Activated naive CD8-positive, alpha-beta T cell treated with anti-CD3 and anti-CD28 coated beads, Interleukin-2, amount 50 U/mL, for 16 hours (primary cell): Measurements from ENCODE around the gene SMARCD2.
"Not testable (repeated sequence)": the region's sequence is repeated elsewhere in the genome, so short reads cannot be mapped to it uniquely, and the experiment has no call there.

Source experiments
- DNase-seq: peaks from one replicate; pipeline ENCODE4 v3.0.0-alpha.2; 2020; ENCODE audit warnings: low read depth, low spot score

SMARCD2 gene

DNA sequence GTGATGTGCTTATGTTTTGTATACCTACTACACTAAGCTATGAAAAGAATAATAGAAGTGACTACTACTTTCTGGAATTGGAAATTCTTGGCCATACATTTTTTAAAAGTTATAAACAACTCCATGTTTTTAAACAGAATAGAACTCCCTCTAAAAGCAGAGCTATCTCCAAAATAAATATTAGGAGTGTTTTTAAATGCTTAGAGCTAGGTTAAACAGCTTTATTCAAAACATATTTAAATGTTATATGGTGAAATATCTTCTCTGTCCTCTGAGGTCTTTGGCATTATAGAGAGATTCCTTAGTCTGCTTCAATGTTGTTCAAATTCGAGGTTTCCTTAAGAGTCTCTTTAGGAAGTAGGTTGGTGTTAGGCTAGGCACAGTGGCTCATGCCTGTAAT, 38.2 kb downstream of the SMARCD2 start:
- DNase-seq, result no peak

DNA sequence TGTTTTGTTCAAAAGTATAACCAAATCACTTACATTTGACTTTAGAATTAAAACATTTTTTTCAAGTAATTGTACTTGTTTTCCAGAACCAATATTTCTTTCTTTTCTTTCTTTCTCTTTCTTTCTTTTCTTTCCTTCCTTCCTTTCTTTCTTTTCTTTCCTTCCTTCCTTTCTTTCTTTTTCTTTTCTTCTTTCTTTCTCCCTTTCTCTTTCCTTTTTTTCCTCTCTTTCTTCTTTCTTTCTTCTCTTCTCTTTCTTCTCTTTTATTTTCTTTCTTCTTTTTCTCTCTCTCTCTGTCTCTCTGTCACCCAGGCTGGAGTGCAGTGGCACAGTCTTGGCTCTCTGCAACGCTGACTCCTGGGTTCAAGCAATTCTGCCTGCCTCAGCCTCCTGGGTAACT, 41.7 kb downstream of the SMARCD2 start:
- no peak for DNase-seq

DNA sequence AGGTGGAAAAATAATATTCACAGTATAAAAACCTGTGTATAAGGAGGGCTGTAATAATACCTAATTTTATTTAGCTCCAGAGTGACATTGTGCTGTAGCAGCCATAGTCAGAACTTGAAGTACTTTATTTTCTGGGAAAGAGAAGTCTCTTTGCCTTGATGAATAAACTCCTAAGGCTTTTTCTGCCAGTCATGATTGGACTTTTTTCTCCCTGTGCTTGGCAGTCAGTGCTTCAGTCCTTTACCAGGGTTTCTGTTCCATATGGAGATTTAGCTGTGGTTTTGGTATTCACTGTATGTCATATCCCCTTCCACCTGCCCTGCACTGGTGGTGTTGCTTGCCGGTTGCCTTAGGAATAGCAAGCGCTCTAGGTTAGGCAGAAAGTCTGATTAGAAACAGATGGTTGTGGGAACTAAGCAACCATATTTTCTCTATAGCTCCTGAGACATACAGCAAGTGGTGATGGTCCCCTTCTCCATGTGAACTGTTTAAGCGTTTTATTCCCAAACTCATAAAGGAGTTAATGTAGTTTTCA, 43.8 kb downstream of the SMARCD2 start:
- no peak for DNase-seq

DNA sequence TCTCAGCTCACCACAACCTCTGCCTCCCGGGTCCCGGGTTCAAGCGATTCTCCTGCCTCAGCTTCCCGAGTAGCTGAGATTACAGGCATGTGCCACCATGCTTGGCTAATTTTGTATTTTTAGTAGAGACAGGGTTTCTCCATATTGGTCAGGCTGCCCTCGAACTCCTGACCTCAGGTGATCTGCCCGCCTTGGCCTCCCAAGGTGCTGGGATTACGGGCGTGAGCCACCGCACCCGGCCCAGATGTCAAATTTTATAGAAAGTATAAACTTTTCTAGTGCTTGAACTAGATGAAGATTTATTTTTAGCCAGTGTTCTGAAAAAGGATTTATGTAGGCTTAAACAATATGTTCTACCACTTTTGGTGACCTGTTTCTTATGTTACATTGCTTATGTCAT, 46.1 kb downstream of the SMARCD2 start:
- not testable (repeated sequence) for DNase-seq

DNA sequence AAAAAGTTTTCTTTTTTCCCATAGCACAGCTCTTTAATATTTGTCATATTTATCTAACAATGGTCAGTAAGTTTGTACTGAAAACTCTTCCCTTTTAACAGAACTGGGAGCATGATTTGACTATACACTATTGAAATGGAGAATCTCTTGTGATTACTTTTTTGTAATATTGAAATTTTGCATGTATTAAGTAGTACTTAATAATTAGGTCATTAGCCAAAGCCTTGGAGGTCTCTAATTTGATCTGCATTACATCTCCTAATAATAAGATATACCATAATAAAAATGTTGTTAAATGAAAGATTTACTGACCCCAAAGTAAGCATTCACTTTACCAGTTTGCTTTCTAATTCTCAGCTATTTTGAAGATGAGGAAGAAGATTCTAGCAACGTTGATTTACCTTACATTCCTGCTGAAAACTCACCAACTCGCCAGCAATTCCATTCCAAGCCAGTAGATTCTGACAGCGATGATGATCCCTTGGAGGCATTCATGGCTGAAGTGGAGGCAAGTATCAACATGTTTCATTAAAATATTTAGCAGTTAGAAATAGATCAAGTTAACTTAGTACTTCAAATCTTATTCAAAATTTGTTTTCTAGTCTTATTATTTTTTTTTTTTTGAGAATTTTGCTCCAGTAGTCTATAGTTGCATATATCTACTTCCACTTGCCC, 50.3 kb downstream of the SMARCD2 start:
- DNase-seq, result no peak

DNA sequence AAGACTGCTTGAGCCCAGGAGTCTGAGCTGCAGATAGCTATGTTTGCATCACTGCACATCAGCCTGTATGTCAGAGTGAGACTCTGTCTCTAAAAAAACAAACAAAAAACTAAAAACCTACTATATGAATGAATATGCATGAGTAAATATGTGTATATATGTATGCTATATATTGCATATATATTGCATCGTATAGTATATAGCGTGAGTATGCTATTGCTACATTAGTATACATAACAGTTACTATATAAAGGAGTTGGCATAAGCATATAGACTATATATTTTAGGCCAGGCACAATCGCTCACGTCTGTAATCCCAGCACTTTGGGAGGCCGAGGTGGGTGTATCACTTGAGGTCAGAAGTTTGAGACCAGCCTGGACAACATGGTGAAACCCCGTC, 52.4 kb downstream of the SMARCD2 start:
- DNase-seq, result no peak

DNA sequence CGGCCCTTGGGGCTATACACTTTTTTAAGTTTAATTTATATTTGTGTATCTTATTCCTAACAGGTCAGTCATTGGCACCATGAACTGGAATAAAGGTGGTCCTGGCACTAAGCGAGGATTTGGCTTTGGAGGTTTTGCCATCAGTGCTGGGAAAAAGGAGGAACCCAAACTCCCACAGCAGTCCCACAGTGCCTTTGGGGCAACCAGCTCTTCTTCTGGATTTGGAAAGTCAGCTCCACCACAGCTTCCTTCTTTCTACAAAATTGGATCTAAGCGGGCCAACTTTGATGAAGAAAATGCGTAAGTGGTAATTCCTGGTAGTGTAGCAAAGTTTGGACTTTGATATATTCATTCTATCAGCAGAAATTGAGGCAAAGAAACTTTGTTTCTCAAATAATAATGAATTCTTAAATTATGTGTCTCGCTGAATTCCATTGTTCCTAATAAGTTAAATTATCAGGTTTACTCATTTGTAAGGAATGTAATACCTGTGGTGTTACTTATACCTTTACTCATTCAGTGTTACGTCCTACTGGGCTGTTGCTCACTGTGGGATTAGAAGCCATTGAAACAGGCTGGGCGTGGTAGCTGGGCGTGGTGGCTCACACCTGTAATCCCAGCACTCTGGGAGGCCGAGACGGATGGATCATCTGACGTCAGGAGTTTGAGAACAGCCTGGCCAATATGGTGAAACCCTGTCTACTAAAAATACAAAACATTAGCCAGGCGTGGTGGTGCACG, 55.3 kb downstream of the SMARCD2 start:
- DNase-seq, result no peak

DNA sequence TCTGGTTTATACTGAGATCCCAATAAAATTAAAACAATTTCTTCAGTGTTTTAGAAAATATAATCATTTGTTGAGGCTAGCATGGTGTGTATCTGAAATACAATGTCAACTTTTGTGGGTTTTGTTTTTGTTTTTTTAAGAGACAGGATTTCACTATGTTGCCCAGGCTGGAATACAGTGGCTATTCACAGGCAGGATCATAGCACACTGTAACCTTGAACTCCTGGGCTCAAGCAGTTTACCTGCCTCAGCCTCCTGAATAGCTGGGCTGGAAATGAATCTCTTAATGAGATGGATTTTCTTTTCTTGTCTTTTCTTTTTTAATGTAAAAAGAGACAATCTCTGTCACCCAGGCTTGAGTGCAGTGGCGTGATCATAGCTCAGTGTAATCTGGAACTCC, 56.4 kb downstream of the SMARCD2 start:
- DNase-seq, result no peak

DNA sequence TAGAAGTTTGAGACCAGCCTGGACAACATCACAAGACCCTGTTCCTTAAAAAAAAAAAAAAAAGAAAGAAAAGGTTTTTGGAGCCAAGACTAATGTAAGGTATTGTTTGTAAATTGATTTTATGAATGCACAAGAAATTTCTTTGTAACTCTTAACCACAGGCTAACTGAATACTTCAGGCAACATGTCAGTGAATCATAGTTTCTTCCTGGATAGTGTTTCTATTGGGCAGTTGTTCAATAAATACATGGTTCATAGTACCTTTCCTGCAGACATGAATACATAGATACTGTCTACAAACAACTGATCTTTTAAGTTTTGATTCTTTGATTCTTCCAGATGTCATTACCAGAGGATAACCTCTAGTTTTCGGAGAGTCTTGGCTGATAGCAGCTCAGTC, 56.9 kb downstream of the SMARCD2 start:
- DNase-seq, result no peak

DNA sequence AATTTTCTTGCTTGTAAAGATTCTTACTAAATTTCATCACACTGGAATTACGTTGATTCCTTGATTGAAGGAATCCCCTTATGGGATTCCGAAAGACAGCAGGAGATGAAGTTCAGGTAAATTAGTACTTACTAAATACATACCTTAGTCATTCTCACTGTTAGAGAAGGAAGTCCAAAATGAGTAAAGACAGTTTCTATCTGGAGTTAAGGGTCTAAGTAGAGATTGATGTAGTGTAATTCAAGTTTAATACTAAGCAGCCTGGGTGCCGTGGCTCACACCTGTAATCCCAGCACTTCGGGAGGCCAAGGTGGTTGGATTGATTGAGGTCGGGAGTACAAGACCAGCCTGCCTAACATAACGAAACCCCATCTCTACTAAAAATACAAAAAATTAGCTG, 59.0 kb downstream of the SMARCD2 start:
- no peak for DNase-seq
